HG03159 (cell line): ENCODE measurements around the gene ASB16.

ENCODE experiments used
- ATAC-seq: cut with Tn5 transposase; IDR thresholded peaks from one replicate; pipeline ENCODE4 v1.9.1; 2021; ENCODE audit warnings: mild to moderate bottlenecking, moderate library complexity; ENCODE audit not compliant: unreplicated experiment

The ASB16 gene

DNA sequence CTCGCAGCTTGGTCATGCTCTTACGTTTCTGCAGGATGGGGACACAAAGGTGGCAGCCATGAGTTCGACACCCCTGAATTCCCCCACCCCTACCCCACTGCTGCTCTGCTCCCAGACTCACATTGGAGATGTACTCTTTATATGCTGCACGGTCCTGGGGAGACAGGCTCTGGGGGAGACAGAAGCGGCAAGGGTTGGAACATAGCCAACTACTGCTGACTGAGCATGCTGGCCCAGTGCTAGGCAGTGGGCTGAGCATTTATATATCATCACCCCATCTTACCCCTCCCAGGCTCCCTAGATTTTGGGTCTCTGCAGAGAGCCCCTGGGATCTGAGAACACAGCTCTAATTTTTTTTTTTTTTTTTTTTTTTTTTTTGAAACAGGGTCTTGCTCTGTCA is 37.2 kb downstream of the ASB16 start:
- ATAC-seq: no peak

DNA sequence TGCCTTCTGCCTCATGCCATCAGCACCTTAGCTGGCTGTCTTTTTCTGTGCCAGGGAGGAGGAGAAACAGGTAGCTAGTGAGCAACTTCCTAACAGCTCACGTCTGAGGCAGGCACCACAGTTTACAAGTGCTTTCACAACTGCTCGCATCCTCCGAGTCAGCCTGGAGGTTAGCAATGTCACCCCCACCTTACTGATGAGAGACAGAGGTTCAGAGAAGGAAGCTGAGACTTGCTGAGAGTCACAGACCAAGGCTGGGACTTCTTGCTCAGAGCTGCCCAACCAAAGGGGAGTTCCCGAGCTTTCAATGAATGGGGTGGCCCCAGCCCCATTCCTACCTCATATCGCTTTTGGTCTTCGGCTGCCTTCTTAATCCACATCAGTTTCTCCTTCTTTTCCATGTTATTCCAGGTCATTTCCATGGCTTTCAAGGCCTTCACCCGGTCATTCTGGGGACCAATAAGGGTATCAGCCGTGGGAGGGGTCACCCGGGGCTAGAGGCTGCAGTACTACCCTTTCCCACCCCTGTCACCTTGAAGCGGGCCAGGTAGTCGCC is 39.4 kb downstream of the ASB16 start:
- ATAC-seq: no peak

DNA sequence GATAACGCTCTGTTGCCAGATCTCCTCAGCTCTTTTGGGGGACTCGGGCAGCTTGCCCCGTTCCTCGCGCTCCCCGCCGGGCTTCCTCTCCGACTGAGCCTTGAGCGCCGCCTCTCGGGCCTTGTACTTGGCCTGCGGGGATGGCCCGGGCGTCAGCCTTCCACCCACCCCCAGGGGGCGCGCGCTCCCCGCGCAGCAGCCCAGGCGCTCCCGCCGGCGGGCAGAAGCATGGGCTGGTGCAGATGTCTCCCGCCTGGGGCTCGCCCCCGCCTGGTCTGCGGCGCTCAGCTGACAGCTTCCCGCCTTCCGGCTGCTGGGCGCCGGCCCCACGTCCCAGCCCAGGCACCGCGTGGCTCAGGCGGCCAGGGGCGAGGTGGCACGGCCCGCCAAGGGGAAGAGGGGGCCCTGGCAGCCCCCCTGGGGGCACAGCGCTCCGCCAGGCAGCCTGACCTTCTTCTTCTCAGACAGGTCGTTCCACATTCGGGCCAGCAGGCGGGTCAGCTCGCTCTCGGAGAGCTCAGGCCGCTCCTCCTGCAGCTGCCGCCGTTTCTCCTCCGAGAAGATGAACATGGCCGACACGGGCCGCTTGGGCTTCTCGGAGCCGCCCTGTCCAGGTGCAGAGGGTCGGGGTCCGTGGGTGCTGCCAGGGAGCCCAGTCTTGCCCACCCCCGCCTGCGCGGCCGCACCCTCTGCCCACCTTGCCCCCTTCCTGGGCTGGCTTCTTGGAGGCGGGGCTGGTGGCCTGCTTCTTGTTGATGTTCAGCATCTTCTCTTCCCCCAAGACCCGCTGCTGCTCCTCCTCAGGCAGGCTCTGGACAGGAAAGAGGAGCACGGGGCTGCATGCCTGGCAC is 40.1 kb downstream of the ASB16 start:
- ATAC-seq: peak; percentile 71

DNA sequence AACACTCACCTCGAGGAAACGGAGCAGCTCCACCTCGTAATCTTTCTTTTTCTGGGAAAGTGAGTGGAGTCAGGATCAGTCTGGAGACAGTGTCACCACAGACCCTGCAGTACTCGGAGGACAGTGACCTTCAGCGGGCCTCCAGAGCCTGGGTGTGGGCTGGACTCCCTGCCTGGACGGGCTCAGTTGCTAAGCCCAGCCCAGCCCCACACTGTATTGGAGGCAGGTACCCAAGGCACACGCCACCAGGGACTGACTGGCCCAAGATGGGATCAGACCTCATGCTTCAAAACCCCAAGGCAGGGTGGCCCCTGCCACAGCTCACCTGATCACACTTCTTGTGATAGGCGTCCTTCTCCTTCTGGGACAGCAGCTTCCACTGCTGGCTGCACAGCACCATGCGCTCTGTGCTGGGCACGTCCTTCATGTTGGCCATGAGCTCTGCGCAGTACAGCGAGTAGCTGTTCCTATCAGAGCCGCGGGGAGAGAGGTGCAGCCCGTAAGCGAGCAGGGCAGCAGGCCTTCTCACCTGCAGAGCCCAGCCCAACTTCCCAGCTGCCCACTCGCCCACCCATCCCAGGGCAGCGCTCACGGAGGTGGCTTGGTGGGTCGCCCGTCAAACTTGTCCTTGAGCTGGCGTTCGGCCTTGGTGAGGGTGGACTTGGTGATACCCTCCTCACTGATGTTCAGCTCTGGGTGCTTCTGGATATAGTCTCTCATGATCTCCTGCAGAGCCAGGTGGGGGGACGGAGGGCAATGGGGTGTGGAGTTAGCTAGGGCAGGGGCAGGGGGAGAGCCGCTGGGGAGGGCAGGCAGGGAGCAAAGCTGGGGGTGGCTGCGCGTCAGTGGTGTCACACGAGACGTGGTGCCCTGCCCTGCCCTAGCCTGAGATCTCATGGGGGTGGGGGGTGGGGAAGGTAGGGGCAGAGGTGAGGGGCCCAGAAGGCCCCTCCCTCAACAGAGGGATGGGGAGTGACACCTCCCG is 41.1 kb downstream of the ASB16 start:
- no peak for ATAC-seq

DNA sequence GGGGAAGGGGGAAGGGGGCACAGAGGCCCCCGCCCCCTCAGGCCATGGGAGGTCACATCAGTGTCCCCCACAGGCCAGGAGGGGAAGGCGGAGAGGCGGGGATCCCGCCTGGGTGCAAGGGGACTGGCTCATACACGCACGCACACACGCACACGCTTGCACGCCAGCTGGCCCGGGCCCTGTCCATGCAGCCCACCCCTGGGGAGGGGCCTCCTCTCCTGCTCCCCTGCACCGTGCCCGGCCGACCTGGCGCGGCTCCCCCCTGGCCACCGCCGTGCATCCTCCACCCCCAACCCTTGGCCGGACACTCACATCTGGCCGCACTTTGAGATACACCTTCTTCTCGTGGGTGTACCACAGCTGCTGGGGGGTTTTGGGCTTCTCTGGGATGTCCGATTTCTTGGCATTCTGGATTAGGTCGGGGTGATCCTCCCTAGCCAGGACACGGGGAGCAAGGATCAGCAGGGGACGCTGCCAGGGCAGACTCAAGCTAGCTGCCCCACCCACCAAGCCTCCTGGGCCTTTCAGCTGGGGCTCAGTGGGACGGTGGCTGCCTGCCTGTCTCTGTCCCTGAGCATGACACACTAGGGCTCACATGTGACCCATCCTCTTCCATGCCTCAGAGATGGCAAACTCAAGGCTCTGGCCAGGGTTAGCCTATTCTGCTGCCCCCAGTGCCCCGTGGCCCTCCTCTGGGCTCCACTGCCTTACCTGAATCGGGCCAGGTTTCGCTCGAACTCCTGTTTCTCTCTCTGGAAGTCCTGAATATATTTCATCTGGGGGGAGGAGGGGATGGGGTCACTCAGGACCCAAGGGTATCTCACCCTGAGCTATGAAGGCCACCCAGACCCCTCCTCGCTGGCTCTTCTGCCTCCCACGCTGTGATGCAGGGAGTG is 42.3 kb downstream of the ASB16 start:
- no peak for ATAC-seq

DNA sequence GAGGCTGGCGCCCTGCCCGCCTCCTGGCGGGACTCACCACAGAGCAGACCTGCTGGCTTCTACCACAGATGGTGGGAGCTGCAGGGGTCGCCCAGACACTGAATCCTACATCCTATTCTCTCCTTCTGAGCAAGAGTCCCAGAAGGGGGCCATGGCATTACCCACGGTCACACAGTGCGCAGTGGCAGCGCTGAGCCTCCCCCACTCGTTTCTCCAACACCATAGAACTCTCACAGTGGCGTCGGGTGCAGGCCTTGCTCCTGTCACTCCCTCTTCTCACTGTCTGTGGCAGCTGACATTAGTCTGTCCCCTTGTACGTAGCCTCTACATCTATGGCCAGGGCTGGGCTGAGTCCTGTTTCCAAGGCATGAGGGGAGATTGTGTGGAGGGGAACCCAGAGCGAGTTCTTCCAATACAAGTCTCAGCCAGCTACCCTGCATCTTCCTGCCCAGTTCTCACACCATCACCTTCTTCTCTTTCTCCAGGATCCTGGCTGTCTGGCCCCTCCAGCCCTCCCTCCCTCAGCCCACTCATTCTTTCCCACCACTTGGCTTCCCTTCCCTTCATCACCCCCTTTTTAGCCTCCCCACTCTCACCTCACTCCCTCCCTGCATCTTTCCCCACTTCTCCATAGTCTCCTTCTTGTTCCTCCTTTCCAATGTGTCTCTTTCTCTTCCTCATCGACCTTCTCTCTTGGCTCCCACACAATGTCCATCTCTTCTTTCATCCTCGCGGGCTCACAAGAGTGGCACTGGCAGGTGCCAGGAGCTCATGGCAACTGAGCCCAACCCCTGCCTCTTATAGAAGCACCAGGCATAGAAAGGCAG is 43.1 kb downstream of the ASB16 start:
- no peak for ATAC-seq

DNA sequence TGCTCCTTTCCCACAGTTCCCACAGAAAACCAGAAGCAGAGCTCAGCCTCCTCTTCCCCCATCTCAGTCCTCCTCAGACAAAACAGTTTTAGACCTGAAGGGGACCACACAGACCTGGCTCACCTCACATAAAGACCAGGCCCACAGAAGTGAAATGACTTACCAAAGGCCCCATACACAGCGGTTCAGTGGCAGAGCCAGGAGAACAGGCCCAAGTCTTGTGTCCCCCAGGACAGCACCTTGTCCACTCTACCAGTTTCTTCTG is 43.7 kb downstream of the ASB16 start:
- no peak for ATAC-seq

DNA sequence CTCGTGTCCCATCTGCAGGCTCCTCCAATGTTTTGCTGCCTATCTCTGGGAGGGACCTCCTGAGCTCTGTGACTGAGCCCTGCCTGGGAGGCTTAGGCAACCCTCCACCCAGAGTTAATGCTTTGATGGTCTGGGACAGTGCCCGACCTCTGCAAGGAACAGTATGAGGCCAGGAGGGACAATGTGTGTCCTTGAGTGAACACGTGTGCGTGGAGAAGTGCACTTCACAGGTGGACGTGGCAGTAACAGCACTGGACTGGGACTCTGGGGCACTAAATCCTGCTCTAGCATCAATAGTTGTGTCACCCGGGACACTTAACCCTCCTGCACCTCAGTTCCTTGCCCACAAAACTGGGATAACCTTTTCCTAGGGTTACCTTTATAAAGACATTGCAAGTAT is 44.4 kb downstream of the ASB16 start:
- ATAC-seq: no peak

DNA sequence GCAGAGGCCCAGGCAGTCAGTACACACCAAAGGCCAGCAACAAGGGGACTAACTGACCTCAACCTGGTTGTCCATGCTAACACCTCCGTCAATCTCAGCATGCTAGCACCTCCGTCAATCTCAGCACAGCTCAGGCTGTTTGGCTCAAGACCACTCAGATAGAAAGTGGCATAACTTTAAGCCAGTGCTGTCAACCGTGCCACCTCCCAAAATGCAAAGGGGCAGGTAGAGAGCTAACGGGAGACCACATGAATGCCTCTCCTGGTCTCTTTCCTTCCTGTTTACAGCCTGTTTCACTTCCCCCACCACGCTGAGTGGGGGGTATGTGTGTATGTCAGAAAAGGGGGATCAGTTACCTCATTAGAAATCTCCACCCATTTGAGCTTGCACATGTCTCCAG is 45.7 kb downstream of the ASB16 start:
- ATAC-seq: no peak

DNA sequence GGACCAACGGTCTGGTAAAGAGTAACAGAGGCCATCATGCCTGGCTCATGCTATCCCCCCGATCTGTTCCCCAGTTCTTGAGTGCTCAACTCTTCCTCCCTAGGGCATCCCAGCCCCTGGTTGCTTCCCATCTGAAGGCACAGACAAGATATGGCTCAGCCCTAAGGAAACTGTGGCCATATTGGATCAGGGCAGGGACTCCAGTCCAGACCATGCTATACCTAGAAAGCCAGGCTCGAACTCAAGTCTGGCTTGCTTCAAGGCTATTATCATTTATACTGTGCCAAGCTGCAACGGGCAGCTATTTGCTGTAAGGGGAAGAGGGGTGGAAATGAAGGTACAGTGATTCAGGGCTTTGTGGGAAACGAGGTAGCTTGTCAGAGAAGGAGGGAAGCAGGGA is 46.2 kb downstream of the ASB16 start:
- no peak for ATAC-seq

DNA sequence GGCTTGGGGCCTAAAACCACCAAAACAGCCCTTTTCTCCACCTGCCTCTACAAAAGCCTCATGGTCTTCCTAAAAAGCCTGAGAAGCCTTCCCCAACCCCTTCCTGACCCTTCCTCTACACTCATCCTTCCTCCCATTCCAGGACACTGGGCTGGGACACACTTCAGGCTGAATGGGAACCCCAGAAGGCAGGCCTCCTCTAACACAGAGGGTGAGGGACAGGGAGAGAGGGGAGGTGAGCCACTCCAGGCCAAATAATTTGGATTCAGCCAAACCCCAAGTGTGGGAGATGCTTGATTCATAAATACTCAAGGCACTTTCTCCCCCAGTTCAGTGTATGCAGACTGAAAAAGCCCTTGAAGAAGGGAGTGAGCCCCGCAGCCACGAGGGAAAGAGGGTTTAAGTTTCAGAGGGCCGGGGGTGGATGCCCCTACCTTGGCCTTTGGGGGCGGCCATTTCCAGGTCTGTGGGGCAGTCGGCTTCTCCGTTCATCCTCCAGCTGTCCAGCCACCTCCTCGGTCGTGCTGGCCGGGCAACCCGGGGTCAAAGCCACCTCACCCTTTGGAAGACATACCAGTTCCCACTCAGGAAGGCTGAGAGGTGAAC is 47.3 kb downstream of the ASB16 start:
- no peak for ATAC-seq

DNA sequence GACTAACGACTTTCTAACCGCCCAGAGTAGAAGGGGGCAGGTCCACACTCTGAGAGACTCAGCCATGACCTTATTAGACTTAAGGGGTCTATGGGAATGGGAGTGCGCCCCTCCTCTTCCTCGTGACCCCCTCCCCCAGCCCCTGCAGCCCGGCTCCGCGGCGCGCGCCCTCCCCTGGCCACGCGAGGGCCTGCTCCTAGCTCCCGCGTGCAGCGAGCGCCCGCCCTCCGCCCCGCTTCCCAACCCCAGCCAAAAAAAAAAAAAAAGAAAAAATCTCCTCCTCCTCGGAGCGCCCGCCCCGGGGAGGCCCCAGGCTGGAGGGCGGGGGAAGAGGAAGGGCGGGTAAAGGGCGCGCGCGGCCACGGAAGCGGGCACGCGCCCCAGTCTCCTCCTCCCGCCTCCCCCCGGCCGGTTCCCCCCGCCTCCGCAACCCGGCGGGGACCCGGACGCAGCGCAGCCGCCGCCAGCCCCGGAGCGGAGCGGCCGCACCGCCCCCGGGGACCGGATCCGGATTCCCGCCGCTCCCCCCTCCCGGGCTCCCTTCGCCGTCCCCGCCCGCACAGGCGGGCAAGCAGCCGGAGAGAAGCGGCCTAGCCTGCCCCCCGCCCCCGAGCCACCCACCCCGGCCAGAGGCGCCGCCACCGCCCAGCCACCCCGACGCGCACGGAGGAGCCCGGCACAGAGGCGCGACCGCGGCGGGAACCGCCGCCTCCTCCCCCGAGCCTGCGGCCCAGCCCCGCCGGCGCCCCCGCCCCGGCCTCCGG is 48.0 kb downstream of the ASB16 start:
- peak; percentile 30 for ATAC-seq

DNA sequence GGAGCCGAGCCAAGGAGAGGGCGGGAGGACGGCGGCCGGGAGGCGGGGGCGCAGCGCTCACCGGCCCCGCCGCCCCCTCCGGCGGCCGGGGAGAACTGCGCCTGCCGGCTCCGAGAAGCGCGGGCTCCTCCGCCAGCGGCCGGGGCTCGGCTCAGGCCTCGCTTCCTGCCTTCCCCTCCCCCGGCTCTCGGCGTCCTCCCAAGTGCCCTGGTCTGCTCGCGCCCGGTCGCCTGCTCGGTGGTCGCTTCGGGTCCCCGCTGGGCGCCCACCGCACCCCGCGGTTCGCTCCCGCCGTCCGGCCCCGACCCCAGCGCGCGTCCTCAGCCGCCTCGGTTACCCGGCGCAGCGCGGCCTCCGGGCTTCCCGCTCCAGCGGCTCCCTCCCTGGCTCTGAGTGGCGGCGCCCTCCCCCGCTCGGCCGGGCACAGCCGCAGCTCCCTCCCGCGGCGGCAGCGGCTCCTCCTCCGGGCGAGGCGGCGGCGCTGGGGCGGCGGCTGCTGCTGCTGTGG is 48.7 kb downstream of the ASB16 start:
- ATAC-seq: peak; percentile 42

DNA sequence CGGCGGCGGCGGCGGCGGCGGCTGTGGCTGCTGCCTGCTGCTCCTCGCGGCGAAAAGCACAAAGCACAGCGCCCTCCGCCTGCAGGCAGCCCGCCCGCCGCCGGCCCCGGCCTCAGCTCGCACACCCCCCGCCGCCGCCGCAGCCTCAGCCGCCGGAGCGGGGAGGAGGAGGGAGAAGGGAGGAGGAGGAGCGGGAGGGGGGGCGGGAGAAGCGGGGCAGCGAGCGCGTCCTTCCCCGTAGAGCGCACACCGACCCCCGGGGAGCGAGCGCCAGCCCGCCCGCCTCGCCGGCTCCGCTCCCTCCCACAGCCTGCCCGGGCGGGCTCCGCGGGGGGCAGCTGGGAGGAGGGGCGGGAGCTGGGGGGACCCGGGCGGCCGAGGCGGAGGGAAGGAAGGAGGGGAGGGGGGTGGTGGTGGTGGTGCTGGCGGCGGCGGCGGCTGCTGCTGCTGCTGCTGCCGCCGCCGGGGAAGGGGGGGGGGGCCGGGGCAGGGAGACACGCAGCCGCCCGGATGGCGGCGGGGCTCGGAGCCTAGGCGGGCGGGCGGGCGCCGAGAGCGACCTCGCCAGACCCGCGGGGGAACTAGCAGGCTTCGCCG is 49.2 kb downstream of the ASB16 start, which contains the start of gene UBTF:
UBTF (minus strand) TSS at position 60 of the 597 bp plus-strand sequence. CDS start 1,446 bp downstream, outside the sequence.
- ATAC-seq: peak; percentile 5

DNA sequence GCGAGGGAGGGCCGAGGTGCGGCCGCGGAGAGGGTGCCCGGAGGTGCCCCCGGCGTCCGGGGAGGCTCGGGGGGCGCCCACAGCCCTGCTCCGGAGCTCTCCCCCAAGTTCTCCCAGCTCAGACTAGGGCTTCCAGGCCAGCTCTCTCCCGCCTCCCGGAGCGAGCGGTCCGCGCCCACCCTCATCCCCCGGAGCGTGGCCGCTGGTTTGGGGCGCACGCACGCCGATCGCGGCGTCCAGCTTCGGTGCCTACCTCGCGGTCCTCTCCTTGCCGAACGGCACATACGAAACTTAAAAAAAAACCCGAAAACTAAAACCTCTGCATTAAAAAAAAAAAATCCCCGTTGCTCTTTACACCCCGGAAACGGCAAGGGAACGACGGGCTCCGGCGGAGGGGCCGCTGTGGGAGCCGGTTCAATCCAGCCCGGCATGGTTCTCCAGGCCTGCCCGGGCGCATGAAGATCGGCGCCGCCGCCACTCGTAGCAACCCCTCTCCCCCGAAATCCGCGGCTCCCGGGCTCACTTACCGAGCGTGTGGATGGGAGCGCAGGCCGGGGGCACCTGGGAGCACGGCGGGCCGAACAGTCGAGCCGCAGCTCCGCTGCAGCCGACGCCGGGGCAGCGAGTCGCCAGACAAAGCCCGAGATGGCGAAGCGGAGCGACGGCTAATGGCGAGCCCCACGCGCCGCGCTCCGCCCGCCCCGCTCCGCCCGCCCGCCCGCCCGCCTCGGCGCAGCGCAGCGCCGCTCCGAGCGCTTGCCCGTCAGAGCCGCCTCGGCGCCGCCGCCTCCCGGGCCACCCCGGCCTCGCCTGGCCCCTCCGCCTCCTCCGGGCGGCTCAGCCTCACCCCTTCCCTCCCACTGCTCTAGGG is 49.9 kb downstream of the ASB16 start:
- ATAC-seq: no peak

DNA sequence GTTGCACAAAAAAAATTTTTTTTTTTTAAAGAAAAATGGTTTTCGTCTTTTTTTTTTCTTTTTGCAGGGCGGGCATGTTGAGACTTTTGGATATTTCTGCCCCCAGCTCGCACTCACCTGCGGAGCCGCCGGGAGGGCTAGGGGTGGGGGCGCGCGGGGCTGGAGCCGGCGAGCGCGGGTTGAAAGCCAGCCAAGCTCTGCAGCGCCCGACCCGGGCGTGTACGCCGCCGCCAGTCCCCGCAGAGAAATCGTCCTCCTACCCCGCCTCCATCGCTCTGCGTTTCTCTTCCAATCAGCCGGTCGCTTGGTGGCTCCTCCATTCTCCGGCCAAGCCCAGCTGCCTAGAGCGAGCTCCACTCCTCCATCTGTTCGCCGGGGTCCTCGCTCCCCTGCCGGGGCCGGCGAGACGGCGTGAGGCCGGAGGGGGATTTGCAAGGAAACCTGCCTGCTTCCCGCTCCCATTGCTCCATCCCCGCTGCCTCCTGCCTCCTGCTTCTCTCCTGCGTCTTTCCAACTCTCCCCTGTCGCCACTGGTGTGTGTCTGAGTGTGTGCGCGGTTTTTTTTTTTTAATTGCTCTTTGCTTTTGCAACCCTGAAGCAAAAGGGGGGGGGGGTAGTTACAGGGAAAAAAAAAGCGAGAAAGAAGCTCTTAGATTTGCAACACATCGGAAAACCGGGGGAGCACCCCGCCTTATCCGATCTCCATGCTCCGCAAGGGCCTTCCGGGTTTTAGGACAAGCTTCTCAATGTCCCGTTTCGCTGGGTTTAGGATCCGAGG is 50.8 kb downstream of the ASB16 start:
- no peak for ATAC-seq

DNA sequence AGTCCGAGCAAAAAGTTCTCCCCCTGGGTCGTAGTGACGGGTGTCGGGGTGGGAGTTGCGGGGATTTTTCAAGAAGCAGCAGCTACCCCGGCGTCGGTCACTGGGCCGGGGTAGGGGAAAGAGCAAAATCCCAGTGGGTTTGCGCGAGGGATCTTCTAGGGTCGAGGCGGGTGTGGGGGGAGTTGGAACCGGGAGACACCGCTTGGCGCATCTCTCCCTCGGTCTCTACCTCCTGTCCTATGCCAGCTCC is 51.3 kb downstream of the ASB16 start:
- no peak for ATAC-seq
